ENCODE data around the gene SPATS2L.

GRCh38 chr2:200257570-200257969 lies 48.9 kb upstream of the SPATS2L start:
- TF ChIP-seq CTCF (IDR thresholded peaks at IDR 0.05) (no peak), POLR2A (IDR thresholded peaks at IDR 0.05) (no peak)

Measured in breast epithelium (tissue), 3 donors.